Dedifferentiated amniotic fluid mesenchymal stem cell (primary cell): ENCODE results near the gene NTN1.
"Not testable (repeated sequence)": the region's sequence is repeated elsewhere in the genome, so short reads cannot be mapped to it uniquely, and the experiment has no call there.

Source experiments
- DNase-seq: peaks from one replicate; pipeline ENCODE4 v3.0.0-alpha.2; 2016; ENCODE audit errors: extremely low spot score

Gene NTN1

DNA sequence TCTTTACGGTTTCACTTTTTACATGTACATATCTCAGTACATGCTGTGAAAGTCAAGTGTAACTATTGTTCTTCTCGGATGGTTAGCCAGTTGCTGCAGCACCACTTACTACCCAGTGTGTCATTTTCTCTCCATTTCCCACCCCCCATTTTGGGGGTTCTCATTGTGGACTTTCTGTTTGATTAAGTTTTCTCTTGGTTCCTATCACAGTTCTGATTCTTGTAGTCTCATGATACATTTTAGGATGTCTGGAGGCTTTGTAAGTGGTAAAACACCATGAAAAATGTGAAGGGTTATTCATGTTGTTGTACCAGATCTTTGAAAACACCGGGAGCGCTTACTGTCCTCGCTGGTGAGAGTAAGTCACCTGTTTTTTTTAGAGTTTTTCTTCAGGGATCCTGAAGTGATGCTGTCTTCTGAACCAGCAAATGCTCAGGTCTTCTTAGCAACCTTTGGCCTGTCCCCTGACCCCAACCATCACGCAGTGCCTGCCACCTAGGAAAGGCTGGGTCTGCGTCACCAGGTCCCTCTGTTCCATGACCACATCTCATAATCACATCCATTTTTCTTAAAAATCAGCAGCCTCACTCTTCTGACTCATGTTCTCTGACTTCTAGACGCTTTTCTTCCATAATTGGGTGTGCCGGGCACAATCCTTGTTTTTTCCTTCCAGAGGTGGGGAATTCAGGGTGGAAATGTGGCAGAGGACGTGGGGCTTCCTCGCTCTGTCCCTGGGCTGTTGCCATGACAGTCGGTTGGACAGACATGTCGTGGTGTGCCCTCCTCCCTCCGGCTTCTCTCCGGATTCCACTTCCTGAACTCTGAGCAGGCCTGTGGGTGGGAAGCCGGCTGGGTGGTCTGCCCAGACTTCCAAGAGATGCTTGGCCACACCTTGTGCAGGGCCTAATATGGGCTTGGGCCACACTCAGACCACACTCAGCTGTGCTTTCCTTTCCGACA lies 102.6 kb downstream of the NTN1 start:
- no peak for DNase-seq

DNA sequence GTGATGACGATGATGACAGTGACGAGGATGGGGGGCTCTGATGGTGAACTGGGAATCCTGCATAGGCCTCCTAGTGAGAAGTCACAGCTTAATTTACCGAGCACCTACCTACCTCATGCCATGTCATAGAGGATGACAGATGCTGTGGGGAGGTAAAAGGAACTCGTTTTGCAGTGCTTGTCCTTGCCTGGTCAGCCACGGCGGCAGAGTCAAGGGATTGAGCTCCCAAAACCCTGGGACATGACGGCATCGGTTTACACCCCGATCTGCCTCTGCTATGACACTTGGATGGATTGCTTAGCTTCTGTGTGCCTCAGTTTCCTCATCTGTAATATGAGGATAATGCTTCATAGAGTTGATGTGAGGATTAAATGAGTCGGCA lies 103.2 kb downstream of the NTN1 start:
- no peak for DNase-seq

DNA sequence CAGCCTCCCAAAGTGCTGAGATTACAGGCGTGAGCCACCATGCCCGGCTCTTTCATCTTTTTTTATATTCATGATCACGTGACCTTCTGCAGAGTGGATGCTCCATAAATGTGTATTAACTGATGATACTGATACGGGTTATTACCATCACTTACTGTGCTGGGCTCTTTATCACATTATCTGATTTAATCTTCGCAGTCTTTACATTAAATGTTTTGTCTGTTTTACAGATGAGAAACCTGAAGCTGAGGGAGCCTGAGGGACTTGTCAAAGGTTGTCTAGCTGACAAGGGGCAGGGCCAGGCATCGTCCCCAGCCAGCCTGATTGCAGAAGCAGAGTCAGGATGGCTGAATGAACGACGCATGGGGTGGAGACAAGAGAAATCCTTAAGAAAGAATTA lies 104.4 kb downstream of the NTN1 start:
- DNase-seq = no peak

DNA sequence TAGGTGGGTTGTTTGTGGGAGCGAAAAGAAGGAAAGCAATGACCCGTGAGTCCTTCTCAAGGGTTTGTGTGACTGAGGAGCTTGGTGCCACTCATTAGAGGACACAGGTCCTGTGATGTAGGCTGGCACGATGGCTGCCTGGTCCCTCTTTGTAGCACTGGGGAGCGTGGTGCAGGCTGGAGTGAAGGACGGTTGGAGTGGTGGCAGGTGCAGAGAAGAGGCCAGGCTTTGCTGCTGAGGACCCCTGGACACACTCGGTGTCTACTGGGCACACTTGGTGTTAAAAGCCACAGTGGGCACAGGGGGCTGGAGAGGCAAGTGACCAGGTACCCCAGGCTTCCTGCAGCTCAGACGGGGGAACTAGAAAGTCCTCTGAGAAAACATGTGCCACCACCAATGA lies 106.0 kb downstream of the NTN1 start:
- DNase-seq = no peak

DNA sequence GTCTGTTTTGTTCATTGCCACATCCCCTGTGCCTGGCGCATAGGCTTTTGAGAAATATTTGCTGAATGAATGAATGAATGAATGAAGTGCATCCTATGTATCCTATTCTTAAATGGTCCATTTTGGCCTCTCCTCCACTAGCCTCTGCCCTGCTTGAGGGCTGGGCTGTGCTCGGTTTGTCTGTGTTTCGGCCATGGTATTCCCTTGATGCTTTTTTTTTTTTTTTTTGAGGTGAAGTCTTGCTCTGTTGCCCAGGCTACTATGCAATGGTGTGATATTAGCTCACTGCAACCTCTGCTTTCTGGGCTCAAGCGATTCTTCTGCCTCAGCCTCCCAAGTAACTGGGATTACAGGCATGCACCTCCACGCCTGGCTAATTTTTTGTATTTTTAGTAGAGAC lies 110.1 kb downstream of the NTN1 start:
- no peak for DNase-seq

DNA sequence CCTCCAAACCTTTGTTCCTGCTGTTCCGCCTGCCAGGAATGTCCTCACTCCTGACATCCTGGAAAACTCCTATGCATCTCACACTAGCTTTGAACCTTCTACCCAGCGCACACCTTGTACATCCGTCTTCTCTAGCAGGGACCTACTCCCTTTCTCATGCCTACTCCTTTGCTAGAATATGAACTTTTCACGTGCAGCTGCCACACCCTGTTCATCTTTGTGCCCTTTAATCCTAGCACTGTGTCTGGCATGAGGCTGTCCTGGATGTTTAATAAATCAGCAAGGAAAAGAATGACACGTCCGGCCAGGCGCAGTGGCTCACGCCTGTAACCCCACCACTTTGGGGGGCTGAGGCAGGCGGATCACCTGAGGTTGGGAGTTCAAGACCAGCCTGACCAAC lies 111.0 kb downstream of the NTN1 start:
- DNase-seq = no peak

DNA sequence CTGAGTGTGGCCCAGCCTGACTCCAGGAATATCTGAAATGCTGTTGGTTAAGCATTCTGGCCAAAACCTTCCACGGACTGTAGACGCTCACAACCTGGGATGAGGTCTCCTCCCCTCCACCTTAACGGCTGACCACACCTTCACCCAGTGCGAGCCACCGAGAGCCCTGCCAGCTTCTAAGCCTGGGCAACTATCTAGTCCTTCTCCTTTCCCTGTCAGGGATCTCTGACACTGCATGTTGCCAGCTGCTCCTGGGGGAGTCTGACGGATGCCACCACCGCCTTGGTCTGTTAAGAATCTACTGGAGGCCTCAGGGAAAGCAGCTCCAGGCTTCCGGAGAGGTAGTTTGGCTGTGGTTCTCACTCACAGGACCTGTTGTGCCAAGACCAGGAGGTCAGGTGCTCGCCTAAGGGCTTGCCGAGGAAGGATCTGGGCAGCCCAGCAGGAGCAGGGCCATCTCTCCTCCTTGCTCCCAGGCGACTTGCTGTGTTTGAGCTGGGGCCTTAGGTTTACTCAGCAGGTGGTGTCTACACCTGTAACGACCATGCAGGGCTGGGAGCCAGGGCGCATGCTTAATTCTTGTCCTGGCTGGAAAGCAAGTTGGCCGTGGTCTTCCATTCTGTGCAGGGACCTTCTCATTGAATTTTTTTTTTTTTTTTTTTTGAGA lies 111.8 kb downstream of the NTN1 start:
- no peak for DNase-seq

DNA sequence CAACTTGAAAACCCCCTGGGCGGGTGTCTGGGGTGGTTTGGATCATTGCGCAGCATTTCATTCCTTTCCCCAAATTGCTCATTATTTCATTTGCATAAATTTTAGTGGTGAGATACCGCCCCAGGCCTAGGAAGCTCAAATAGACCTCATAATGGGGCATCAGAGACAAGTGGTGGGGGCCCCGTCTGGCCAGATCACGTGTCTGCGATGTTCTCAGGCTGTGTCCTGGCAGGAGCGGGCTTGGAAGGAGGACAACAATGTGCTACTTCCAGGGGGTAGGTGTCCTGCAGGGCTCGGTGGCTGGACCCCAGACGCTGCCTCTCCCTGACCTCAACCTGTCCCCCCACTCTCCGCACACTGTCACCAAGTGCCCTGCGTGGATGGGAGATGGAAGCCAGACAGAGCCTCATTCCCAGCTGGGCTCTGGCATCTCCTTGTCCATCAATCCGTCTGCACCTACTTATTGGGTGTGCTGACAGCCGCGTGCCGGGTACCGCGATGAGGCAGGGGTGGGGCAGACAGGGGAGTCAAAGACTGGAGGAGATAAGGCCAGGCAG lies 116.9 kb downstream of the NTN1 start:
- no peak for DNase-seq

DNA sequence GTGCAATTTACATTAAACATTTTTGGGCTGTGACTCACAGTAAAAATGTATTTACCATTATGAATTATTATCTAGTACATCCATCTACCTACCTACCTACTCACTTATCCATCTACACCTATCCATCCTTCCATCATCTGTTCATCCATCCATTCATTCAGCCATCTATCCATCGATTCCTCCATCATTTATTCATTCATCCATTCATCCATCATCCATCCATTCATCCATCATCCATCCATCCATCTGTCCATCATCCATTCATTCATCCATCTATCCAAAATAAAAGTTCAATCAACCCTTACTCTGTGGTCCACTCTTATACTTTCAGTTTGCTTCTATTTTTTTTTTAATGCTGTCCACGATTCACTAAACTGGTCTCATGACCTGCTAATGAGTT lies 118.4 kb downstream of the NTN1 start:
- no peak for DNase-seq

DNA sequence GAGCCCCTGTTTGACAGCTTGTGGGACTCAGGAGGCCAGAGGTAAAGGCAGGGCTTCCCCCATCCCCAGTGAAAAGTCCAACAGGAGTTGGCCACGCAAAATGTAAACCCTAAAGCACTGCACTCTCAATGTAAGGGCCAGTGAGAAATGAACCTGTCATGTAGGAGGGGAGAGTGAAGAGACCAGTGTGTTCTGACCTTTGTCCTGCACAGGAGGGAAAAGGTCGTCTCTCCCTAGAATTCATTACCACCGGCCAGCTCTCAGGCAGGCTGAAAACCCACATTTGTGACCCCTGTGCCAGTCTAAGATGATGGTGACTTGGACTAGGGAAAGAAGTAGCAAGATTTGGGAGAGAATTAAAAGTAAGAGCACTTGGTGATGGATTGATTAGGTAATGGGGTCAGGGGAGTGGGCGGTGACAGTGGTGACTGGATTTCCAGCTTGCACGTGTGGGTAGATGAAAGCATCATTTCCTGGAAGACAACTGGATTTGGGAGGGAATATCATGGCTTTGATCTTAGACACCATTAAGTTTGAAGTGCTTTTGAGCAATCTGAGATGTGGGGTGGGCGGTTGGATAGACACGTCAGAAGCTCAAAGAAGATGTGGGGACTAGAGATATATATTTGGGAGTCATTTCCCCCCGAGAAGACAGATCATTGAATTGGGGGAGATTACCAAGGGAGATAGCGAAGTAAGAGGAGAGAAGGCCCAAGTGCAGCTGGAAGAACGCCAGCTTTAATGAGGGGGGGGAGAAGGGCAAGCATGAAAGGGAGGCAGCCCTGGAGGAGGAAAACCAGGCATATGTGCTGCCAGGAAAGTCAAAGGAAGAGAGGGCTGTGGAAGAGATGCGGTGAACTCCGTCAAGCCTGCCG lies 119.5 kb downstream of the NTN1 start:
- no peak for DNase-seq

DNA sequence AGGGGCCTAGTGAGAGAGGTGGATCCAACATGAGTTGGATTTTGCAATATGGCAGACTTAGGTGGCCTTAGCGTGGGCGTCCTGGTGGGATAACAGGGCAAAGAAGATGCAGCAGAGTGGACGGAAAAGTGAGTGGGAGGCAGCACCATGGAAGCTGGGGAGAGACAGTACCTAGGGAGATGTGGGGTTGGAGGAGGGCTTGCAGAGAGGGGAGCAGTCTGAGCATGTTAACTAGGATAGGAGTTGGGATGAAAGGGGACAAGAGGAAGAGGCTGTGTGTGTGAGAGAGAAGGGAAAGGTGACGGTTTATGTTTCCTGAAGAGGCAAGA lies 120.1 kb downstream of the NTN1 start:
- DNase-seq = no peak

DNA sequence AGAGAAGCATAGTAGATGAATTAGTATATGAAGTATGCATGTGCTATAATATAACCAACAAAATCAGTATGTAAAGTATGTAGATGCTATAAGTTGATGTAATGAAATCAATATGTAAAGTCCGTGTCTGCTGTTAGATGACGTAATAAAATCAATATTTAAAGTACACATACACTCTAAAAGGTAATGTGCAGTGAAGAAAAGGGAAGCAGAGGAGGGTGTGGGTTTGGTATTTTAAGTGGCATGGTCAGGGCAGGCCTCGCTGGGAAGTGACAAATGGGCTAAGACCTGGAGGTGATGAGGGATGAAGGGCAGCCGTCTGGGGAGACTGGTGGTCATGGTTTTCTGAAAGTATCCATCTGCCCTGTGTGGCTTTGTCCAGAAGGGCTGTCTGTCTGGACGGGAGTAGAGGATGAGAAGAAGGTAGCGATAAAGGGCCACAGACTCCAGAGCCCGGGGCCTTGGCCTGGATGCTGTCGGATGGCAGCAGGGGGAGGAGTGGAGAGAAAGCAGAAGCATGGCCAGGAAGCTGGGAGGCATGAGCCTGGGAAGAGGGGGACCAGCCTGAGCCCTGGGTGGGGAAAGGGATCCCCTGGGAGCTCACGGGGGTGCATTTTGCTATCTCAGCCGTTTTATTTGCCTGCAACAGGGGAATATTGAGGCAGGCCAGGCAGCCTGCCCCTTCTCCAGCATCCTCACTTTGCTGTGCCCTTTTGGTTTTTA lies 121.6 kb downstream of the NTN1 start:
- DNase-seq = no peak

DNA sequence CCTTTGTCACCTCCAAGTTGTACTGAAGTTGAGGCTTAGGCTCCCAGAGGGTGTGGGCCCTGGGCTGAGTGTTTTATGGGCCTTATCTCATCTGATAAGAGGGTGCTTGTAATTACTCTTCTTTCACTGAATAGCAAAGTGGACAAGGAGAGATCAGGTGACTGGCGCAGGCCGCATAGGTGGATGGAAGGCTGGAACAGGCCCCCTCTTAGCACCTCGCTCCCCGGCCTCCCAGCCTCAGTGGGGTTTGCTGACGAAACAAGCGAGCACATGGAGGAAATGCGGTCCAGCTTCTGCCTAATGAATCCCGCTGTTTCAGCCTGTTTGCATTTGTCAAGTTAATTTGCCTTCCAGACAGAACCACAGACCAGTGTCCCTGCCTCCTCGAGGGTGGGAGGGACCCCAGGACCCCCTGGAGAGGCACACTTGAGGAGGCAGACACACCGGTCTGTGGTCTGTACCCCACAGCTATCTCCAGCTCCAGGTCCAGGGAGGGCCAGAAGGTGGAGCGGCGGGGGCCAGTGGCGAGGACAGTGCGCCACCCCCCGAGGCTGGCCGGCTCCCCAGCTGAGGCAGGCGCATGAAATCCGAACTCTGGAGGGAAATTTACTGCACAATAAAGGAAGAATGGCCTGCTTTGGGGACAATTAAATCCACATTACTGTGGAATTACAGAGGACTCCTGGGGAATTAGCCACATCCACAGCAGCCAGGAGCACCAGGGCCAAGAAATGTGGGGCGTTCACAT lies 123.4 kb downstream of the NTN1 start:
- DNase-seq = no peak

DNA sequence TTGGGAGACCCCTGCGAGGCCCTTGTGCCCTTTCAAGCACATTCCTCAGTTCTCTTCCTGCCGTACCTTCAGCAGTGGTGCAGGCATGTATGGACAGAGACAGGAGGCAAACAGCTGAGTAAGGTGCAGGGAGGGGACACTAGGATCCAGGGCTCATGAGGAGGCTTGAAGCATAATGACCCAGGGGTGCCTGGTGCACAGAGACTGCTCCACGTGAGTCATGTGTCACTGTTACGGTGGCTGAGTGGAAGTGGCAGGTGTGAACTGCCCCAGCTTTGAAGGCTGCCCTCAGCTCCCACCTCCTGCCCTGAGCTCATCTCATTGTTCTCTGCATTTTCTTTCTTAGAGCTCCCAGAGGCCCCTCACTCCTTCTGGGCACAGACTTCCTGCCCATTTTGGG lies 124.8 kb downstream of the NTN1 start:
- no peak for DNase-seq

DNA sequence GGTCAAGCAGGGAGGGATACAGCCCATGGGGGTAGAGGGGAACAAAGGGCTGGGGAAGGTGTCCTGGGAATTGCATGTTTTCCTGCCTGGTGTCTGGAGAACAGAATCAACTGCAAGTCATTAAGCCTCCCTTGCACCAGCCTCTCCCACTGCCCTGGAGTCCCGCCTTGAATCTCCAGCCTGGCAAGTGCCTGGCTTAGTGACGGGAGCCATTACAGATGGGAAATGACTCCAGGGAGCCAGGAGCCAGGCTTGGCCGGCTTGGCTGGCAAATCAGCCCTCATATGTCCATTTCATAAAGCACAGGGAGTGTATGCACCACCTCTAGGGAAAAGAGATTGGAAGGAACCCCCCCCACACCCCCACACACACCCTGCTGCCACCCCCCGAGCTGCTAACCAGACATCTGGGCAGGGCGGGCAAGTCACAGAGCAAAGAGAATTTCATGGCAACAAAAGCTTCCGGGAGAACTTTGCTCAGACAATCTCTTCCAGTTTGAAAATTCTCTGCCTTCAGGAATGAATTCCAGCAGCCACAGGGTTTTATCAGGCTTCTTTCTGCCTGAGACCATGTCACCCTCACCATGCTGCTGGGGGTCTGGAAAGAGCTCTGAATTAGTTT lies 127.7 kb downstream of the NTN1 start:
- no peak for DNase-seq

DNA sequence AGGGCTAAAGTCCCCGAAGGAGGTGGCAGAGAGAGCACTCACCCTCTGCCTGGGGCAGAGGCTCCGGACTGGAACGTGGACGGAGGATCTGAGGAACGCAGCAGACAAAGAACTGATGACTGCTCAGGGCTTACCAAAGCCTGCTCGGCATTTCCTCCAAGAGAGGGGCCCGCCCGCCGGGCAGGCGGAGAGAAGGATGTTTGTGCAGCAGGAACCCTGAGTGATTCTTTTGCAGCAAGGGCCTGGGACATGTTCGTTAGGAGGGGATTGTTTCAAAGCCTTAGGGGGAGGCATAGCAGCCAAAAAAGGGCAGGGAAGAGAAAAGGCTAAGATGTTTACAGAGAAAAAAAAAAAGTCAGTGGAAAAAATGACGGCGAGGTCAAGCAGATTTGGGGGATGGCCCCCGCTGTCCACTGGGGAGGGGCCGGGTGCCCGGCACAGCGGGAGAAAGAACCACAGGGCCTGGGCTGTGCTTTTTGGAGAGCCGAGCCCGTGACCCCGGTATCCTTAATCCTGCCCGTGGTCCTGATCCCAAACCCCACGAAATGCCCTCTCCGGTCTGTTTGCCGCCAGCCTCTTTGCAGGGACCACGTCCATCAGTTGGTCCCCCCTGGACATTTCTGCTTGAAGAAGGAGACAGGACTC lies 129.3 kb downstream of the NTN1 start:
- peak; percentile 32 for DNase-seq

DNA sequence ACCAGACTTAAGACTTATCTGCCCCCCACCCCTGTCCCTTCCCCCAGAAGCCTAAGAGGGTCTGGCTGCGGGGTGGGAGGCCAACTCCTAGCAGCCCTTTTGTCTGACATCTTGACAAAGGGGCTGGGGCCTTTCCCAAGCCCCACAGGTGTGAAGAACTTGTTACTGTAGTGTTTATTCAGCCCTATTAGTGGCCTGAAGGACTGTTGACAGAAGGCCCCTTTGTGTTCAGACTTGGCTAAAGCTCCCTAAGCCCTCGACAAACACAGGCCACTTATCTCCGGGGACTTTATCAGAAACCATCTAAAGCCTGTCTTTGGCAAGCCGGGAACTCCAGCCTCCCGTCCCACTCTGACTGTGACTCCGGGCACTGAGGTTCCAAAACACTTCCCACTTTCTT lies 129.8 kb downstream of the NTN1 start:
- no peak for DNase-seq

DNA sequence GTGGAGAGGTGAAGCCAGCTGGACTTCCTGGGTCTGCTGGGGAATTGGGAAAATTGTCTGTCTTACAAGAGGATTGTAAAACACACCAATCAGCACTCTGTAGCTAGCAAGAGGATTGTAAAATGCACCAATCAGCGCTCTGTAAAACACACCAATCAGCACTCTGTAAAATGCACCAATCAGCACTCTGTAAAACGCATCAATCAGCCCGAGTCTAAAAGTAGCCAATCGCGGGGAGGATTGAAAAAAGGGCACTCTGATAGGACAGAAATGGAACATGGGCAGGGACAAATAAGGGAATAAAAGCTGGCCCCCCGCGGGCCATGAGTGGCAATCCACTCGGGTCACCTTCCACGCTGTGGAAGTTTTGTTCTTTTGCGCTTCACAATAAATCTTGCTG lies 130.4 kb downstream of the NTN1 start:
- not testable (repeated sequence) for DNase-seq

DNA sequence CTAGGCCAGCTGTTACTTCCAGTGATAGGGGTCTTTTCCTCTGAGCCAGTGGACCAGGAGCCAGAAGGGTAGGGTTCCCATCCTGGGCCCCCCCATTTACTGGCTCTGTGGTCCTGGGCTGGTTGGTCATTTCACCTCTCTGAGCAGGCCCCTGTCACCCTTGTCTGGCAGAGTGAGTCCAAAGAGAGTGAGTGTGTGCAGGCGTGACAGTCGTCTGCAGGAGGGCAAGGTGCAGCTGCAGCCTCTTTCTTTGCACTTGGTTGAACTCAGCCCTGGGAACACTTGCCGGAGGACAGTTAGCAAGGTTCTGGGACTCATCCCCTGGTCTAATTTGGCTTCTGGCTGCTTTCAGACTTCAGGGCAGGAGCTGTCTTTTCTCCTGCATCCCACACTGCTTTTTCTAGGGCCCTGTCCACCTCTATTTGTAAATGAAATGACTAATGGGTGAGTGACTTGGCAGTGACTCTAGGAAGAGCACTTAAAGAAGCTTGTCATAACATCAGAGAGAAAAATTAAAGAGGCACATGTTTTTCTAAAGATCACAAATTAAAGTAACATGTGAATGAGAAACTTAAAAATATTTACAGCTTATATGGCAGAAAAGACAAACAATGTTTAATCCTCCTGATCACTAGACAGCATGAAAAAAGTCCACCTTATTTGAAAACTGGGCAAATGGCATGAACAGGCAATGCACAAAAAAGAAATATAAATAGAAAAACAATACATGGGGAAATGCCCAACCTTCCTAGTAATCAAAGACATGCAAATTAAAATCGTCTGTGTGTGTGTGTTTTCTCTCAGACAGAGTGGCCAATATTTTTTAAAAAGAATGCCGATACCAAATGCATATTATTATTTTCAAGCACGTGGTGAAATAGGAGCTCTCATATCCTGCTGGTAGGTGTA lies 137.5 kb downstream of the NTN1 start:
- DNase-seq = no peak
